Measurements from ENCODE around the gene IL17RA. TPM values are rescaled to one million over a fixed set of nuclear protein-coding genes. Genes with fewer than 3 reads are reported as not detected.

IL17RA gene
- total and polyA plus RNA-seq, 2 experiments from 2014 or later: 3.2 to 9.6 TPM

DNA sequence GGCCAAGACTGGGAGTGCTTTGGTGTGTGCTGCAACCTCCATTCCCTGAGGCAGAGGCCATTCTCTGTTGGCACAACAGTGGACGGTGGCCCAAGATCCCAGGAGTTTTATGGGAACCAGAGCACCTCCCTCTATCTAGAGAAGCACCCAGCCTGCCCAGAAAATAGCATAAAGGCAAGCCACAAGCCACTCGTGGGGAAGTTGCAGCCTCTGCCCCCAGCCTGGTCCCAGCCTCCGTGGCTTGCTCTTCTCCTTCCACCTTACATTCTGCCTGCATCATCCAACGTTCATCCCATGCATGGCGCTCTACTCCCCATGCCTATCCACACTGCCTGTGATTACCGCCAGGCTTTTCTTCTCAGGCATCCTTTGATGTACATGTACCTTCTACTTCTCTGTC, 15.8 kb downstream of the IL17RA start:
- TF ChIP-seq ZNF331 (CRISPR knock-in tag; IDR thresholded peaks at IDR 0.05; ENCODE audit: low read depth): no peak
- TF ChIP-seq REST (IDR thresholded peaks at IDR 0.05; ENCODE audit: unreplicated experiment): no peak
- TF ChIP-seq CREB1 (CRISPR knock-in tag; IDR thresholded peaks at IDR 0.05; ENCODE audit: low read depth): no peak
- no peak for TF ChIP-seq EZH2phosphoT487 (IDR thresholded peaks at IDR 0.05; ENCODE audit: unreplicated experiment)
- TF ChIP-seq STAT1 (IDR thresholded peaks at IDR 0.05; ENCODE audit: unreplicated experiment): no peak
- TF ChIP-seq ZNF462 (CRISPR knock-in tag; IDR thresholded peaks at IDR 0.05): no peak
- no peak for TF ChIP-seq NANOG (IDR thresholded peaks at IDR 0.05; ENCODE audit: borderline replicate concordance)
- no peak for TF ChIP-seq JUNB (IDR thresholded peaks at IDR 0.05; ENCODE audit: unreplicated experiment)
- TF ChIP-seq EZH2 (IDR thresholded peaks at IDR 0.05; ENCODE audit: low read depth, unreplicated experiment): no peak
- TF ChIP-seq ETS1 (IDR thresholded peaks at IDR 0.05): no peak
- TF ChIP-seq, protein P1, sequence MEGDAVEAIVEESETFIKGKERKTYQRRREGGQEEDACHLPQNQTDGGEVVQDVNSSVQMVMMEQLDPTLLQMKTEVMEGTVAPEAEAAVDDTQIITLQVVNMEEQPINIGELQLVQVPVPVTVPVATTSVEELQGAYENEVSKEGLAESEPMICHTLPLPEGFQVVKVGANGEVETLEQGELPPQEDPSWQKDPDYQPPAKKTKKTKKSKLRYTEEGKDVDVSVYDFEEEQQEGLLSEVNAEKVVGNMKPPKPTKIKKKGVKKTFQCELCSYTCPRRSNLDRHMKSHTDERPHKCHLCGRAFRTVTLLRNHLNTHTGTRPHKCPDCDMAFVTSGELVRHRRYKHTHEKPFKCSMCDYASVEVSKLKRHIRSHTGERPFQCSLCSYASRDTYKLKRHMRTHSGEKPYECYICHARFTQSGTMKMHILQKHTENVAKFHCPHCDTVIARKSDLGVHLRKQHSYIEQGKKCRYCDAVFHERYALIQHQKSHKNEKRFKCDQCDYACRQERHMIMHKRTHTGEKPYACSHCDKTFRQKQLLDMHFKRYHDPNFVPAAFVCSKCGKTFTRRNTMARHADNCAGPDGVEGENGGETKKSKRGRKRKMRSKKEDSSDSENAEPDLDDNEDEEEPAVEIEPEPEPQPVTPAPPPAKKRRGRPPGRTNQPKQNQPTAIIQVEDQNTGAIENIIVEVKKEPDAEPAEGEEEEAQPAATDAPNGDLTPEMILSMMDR (conservative IDR thresholded peaks at IDR 0.05; ENCODE audit: low read depth in 2 of 2): no peak
- no peak for TF ChIP-seq POLR2AphosphoS5 (IDR thresholded peaks at IDR 0.05; ENCODE audit: low read depth)
- TF ChIP-seq ZNF114 (CRISPR knock-in tag; IDR thresholded peaks at IDR 0.05): no peak
- Histone ChIP-seq H3K79me2 (replicated peaks; ENCODE audit: insufficient read depth) (no peaks in the 10 kb centered on the region), H3K27me3 (ENCODE audit: insufficient read depth) (no peaks in the 10 kb centered on the region), H2AFZ (no peak overlapping the region), H3K27ac (ENCODE audit: low read depth) (no peak overlapping the region), H3K4me2 (no peak overlapping the region), H3K4me1 (ENCODE audit: insufficient read depth) (no peaks in the 10 kb centered on the region), H3K4me3 (no peak overlapping the region), H4K20me1 (replicated peaks; ENCODE audit: insufficient read depth) (0 out of 2 replicates have a peak, but pooled peaks cover 3% of the 10 kb centered on the region), H3K9me2 (ENCODE audit: insufficient read depth) (no peaks in the 10 kb centered on the region), H3K36me3 (ENCODE audit: insufficient read depth) (no peaks in the 10 kb centered on the region; the same call in 1 of the 2 replicates), H3F3A (replicated peaks; ENCODE audit: low read depth) (peaks cover 9% of the 10 kb centered on the region; the same call in 1 of the 2 replicates)
- no peak overlapping the region for H3K27ac Mint-ChIP-seq
- H3K36me3 Mint-ChIP-seq (ENCODE audit: low read depth): peaks cover 14% of the 10 kb centered on the region; the same call in 2 of the 3 replicates
- DNase-seq (ENCODE audit: low spot score) (no peak), ATAC-seq (no peak)
- H3K4me1 Mint-ChIP-seq: no peaks in the 10 kb centered on the region; the same call in 1 of the 3 replicates
- no peaks in the 10 kb centered on the region for H3K9me3 Mint-ChIP-seq
- H3K4me3 Mint-ChIP-seq: no peak overlapping the region
- H3K27me3 Mint-ChIP-seq (ENCODE audit: insufficient read depth, low read depth, poor library complexity): peaks cover 3% of the 10 kb centered on the region
